ENCODE measurements around the gene PRXL2B.

PRXL2B gene

GRCh38 chr1:2585318-2586092 is 1.1 kb upstream of the PRXL2B start:
- peak; percentile 38 for DNase-seq (ENCODE audit: low read depth)

DNA sequence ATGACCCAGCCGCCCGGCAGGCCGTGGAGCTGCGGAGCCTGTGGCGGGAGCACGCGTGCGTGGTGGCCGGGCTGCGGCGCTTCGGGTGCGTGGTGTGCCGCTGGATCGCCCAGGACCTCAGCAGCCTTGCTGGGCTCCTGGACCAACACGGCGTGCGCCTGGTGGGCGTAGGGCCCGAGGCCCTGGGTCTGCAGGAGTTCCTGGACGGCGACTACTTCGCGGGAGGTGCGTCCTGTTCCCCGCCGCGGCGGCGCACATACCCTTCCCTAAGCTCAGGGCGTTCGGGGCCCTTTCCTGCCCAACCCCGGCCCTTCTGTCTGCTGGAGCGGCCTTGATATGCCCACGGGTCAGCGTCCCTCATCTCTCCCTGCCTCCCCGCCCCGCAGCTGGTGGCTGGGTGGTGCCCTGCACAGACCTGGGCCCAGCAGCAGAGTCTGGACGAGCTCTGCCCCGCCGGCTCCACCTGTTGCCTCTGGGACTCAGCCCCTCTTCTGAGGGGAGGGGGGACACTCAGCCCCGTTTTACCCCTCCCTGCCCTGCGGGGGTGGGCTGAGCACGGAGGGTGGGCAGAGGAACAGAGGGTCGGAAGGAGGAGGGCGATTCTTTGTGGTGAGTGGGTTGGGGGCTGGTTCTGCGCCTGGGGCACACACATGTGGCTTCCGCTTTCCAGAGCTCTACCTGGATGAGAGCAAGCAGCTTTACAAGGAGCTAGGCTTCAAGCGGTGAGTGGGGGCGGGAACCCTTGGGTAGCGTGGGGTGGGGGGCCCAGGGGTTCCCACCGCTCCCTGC is 688 bp downstream of the PRXL2B start:
- DNase-seq (ENCODE audit: low read depth), result peak; percentile 10

DNA sequence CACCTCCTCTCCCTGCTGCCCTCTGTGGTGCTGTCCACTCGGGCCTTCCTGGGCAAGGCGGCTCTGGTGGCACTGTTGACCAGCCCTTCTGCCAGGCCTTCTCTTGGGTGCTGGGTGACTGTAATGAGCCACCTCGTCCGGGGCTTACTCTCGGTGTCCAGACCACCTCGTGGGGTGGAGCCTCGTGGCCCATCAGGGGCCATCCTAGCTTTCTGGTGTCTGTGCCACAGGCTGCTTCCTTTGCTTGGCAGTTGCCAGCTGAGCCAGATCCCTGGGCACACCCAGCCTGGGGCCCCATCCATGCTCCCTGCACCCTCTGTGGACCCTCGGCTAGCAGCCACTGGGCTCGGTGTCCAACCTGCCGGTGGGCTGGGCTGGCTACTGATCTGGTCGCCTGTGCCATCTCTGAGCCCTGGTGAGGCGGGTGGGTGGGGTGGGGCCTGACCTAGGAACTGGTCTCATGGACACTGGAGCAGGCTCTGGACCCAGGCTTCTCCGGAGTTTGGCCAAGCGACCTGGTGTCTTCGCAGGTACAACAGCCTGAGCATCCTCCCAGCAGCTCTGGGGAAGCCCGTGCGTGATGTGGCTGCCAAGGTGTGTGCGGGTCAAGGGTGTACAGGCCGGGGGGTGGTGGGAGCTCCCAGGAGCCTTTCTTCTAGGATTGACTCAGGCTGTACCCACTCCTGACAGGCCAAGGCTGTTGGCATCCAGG is 1.4 kb downstream of the PRXL2B start:
- DNase-seq (ENCODE audit: low read depth), result no peak

GRCh38 chr1:2588661-2589430 is 2.3 kb downstream of the PRXL2B start:
- DNase-seq (ENCODE audit: low read depth), result no peak

DNA sequence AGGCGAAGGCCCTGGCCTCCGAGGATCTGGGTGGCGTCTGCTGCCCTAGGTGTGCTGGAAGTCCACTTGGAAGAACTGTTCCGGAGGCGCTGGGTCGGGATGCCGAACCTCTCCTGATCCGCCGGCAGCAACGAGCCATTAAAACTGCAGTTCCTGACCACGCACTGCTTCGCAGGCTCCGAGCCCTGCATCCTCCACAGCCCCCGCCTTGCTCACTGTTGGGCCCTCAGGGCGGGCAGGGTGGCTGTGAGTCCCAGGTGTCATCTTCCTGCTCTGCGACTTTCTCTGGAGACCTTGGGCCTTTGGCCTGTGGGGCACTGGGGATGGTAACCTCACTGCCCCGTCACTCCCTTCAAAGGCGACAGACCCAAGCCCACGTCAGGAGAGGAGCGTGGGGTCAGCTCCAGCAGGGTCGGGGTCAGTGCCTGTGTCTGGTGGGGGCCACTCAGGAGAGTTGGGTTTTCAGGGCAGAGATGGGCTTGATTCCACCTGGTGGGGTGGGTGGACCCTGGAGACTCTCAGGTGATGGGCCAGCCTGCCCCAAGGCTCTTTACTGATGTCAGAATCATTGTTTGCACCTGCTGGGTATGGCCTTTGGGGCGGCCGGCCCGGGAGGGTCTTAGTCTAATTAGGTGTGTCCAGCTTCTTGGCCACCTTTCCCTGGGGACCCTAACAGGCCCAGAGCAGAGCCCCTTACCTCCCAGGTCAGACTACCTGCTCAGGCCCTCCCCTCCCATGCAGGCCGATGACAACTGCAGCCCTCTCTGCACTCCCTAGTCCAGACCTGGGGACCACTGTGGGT is 3.1 kb downstream of the PRXL2B start:
- no peak for DNase-seq (ENCODE audit: low read depth)

- no peak for DNase-seq (ENCODE audit: low read depth)
These were observed 3.9 kb downstream of the PRXL2B start for GRCh38 chr1:2590233-2591141.

DNA sequence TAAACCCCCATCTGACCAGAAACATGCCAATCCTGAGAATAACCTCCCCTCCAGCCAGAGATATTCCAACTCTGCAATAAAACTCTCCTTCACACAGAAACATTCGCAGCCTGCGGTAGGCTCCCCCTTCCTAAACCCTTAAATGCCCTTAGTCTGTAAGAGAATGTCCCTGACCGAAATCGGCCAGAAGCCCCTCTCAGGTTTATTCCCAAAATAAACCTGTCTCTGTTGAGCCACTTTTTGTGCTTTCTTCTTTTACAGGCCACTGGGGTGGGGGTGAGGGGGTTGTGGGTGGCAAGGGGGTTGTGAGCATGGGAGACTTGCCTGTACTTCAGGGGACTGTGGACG is 4.6 kb downstream of the PRXL2B start:
- no peak for DNase-seq (ENCODE audit: low read depth)

GRCh38 chr1:2591581-2592261 is 5.1 kb downstream of the PRXL2B start:
- no peak for DNase-seq (ENCODE audit: low read depth)

DNA sequence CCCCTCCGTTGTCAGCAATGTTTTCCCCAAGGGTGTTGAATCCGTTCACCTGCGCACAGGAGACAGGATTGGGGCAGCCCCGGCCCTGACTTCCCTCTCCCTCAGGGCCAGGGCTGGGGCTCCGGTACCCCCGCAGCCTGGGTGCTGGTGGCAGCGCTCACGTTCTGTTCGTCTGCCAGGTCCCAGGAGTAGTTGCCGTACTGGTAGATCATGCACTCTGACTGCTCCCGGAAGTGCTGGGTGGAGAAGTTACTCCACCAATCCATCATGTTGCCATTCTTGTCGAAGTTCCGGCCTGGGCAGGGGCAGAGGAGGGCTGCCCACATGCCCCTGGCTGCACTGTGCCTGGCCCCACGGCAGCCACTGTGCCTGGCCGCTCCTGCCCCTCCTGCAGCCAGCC is 6.1 kb downstream of the PRXL2B start:
- DNase-seq (ENCODE audit: low read depth), result no peak

GRCh38 chr1:2593251-2593878 is 6.8 kb downstream of the PRXL2B start:
- DNase-seq (ENCODE audit: low read depth), result no peak

DNA sequence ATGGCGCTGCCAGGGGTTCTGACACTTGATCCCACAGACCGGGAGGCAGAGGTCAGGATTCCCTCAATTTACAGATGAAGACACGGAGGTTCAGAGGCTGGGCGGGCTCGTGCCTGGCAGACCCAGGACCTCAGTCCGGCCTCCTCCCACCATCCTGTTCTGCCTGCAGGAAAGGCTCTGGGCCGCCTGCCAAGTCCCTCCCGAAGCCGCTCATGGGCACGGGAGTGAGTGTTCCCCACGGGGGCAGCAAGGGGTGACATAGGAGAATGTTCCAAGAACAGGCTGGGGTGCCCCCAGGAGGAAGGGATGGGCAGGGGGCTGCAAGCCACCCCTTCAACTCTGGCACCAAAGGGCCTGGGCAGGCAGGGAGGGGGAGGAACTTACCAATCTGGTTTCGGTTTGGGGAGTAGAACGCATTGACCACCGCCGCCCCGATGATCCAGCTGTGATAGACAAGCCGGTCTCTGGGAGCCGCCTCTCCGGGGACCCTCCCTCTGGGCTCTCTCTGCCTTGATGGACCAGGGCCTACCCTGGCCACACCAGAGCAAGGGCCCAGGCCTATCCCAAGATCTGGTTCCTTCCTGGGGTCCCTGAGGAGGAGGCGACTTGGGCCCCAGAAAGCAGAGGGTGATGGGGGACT is 7.5 kb downstream of the PRXL2B start:
- DNase-seq (ENCODE audit: low read depth), result peak; percentile 29

- DNase-seq (ENCODE audit: low read depth), result no peak
These were observed 8.1 kb downstream of the PRXL2B start for GRCh38 chr1:2594641-2595131.

DNA sequence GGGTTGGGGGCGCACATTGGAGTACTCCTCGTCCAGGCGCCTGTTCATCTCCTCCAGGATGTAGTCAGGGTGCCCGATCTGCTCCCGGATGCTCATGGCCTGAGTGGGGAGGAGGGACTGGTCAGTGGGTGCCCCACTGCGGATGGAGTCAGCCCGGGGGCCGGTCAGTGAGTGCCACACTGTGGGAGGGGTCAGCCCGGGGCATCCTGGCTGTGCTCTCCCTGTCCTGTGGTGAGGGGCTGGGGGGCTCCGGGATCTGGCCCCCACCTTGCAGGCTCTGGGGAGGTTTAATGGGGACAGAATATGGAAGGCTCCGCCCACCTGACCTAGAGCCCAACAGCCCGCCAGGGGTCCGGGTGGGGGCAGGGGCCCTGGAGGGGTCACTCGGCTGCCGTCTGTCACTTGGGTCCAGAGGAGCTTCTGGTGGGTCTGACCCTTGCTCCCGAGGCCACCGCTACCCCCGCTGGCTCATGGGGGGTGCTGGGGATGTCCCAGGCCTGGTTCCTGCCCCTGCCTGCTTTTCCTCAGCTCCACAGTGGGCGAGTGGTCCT is 8.8 kb downstream of the PRXL2B start:
- DNase-seq (ENCODE audit: low read depth), result no peak

- DNase-seq (ENCODE audit: low read depth), result no peak
These were observed 9.4 kb downstream of the PRXL2B start for GRCh38 chr1:2595812-2596529.

GRCh38 chr1:2596530-2597333 is 10.2 kb downstream of the PRXL2B start:
- DNase-seq (ENCODE audit: low read depth), result no peak

- no peak for DNase-seq (ENCODE audit: low read depth)
These were observed 11.1 kb downstream of the PRXL2B start for GRCh38 chr1:2597441-2598328.
